ENCODE results near the gene WWC2. TPM values are rescaled to one million over a fixed set of nuclear protein-coding genes. Genes with fewer than 3 reads are reported as not detected.

WWC2 gene
- total and polyA plus RNA-seq, 2 donors (not counting 3 experiments of a cell fraction or from before 2014, with no cell fraction given) = 12.9 to 52.2 TPM

GRCh38 chr4:183124228-183124627 is 25.2 kb downstream of the WWC2 start:
- H3K79me2 ChIP-seq (ENCODE audit: control insufficient read depth, insufficient read depth, low read length) = peaks cover 55% of the 10 kb centered on the region
- H3K27ac ChIP-seq (ENCODE audit: insufficient read depth, low read depth, low read length) = no peak overlapping the region
- H3K9me1 ChIP-seq (replicated peaks; ENCODE audit: control insufficient read depth, extremely low read depth, insufficient read depth, low read length) = peaks cover 2% of the 10 kb centered on the region
- CTCF ChIA-PET = interaction anchor here (0.9 to 1.5 kb wide), 4 partner anchors 13 to 54 kb away, joined by 3 to 5 read pairs (median 3); no protein-coding TSS in a partner anchor
- dilution Hi-C loops (cut with MboI; ENCODE audit: extremely low pct_ligation_motif_present, low sequenced_read_pairs) (no loop called here), intact Hi-C loops (cut with micrococcal nuclease) (no loop called here)
- no peak overlapping the region for H2AFZ ChIP-seq (ENCODE audit: low read depth, low read length)
- BruUV-seq (replicated peaks) = no TSS peak
- no peak overlapping the region for H3K4me2 ChIP-seq (ENCODE audit: insufficient read depth, low read length)
- no peak for DNase-seq (ENCODE audit: low read depth, low spot score)
- H3K36me3 ChIP-seq (ENCODE audit: control insufficient read depth in 2 of 2, extremely low read depth in 1 of 2, insufficient read depth in 2 of 2, low read length in 2 of 2) = no peaks in the 10 kb centered on the region
- no peaks in the 10 kb centered on the region for H3K9me3 ChIP-seq (replicated peaks; ENCODE audit: control insufficient read depth, insufficient read depth, low read length)
- peaks cover 2% of the 10 kb centered on the region for H3K4me1 ChIP-seq (ENCODE audit: control insufficient read depth, extremely low read depth, insufficient read depth, low read length)
- FAIRE-seq = no peak
- no peak overlapping the region for H3K9ac ChIP-seq (replicated peaks; ENCODE audit: extremely low read depth, insufficient read depth, low read length)
- peaks cover 7% of the 10 kb centered on the region for H4K20me1 ChIP-seq (replicated peaks; ENCODE audit: control insufficient read depth, extremely low read depth, insufficient read depth, low read length)
- H3K27me3 ChIP-seq (ENCODE audit: control insufficient read depth in 2 of 2, insufficient read depth in 2 of 2, low read length in 2 of 2) = no peaks in the 10 kb centered on the region
- TF ChIP-seq POLR2AphosphoS5 (IDR thresholded peaks at IDR 0.05; ENCODE audit: insufficient read depth, low read depth, low read length) (no peak), GATA2 (IDR thresholded peaks at IDR 0.05; ENCODE audit: insufficient read depth, insufficient read length, low read depth, low read length) (no peak), JUN (IDR thresholded peaks at IDR 0.05; ENCODE audit: borderline replicate concordance, insufficient read depth, insufficient read length, low read depth) (no peak), MYC (IDR thresholded peaks at IDR 0.05; ENCODE audit: low read depth, low read length) (no peak), FOS (IDR thresholded peaks at IDR 0.05; ENCODE audit: borderline replicate concordance, insufficient read depth, low read length) (no peak), POLR2A (IDR thresholded peaks at IDR 0.05; ENCODE audit: low read depth, low read length) (no peak), EZH2 (IDR thresholded peaks at IDR 0.05; ENCODE audit: borderline replicate concordance, low read depth, low read length, severe bottlenecking) (no peak), CTCF (IDR thresholded peaks at IDR 0.05; ENCODE audit: extremely low read depth in 1 of 2, insufficient read depth in 1 of 2, low read depth in 1 of 2, low read length in 2 of 2) (no peak), MAX (IDR thresholded peaks at IDR 0.05; ENCODE audit: insufficient read depth, insufficient read length) (no peak)
- POLR2A ChIA-PET = no interaction called here
- no peak overlapping the region for H3K4me3 ChIP-seq (replicated peaks in 1 of 3; ENCODE audit: insufficient read depth in 1 of 3, low read depth in 1 of 3, low read length in 3 of 3)

Data from endothelial cell of umbilical vein (primary cell).